ENCODE results near the gene KRT13. TPM values are rescaled to one million over a fixed set of nuclear protein-coding genes. Genes with fewer than 3 reads are reported as not detected.

The KRT13 gene
- total and polyA plus RNA-seq, 4 donors = 0.13 to 3.7 (median 2.8) TPM; not detected in 1

GRCh38 chr17:41518031-41518430 lies 12.6 kb upstream of the KRT13 start:
- no peaks in the 10 kb centered on the region for H3K4me1 ChIP-seq (ENCODE audit: control insufficient read depth in 4 of 4, insufficient read depth in 4 of 4, low read length in 3 of 4)
- H3K27me3 ChIP-seq (ENCODE audit: control insufficient read depth in 4 of 4, insufficient read depth in 4 of 4, low read length in 3 of 4) = no peaks in the 10 kb centered on the region

GRCh38 chr17:41516830-41517283 lies 11.4 kb upstream of the KRT13 start:
- H3K9ac ChIP-seq (ENCODE audit: low read depth in 1 of 2, low read length in 2 of 2) = no peak overlapping the region
- WGBS = 89% methylated on average over 14 of the region's 14 CpGs
- no peaks in the 10 kb centered on the region for H3K9me3 ChIP-seq (ENCODE audit: control insufficient read depth in 4 of 4, low read length in 3 of 4)
- no peaks in the 10 kb centered on the region for H3K4me1 ChIP-seq (ENCODE audit: control insufficient read depth in 4 of 4, insufficient read depth in 4 of 4, low read length in 3 of 4)
- no peaks in the 10 kb centered on the region for H3K36me3 ChIP-seq (ENCODE audit: control insufficient read depth in 4 of 4, insufficient read depth in 3 of 4, low read depth in 1 of 4, low read length in 3 of 4)
- no peak overlapping the region for H3K27ac ChIP-seq (ENCODE audit: low read depth in 1 of 2, low read length in 2 of 2)
- no peak overlapping the region for H3K4me3 ChIP-seq (ENCODE audit: low read depth in 1 of 3, low read length in 3 of 3)
- no peak for DNase-seq (ENCODE audit: low spot score)
- TF ChIP-seq HNF4A (conservative IDR thresholded peaks at IDR 0.05) (no peak), ATF3 (IDR thresholded peaks at IDR 0.05) (no peak), HNF4G (IDR thresholded peaks at IDR 0.05) (no peak), FOXA1 (IDR thresholded peaks at IDR 0.05) (no peak), GABPA (IDR thresholded peaks at IDR 0.05 in 1 of 2, conservative IDR thresholded peaks at IDR 0.05 in 1 of 2) (no peak), SP1 (IDR thresholded peaks at IDR 0.05) (no peak)
- H3K27me3 ChIP-seq (ENCODE audit: control insufficient read depth in 4 of 4, insufficient read depth in 4 of 4, low read length in 3 of 4) = no peaks in the 10 kb centered on the region

More at GRCh38 chr17:41518031-41518430, 12.6 kb upstream of the KRT13 start:
- WGBS = 79% methylated on average over 3 of the region's 3 CpGs
- no peak overlapping the region for H3K9ac ChIP-seq (ENCODE audit: low read depth in 1 of 2, low read length in 2 of 2)
- H3K27ac ChIP-seq (ENCODE audit: low read depth in 1 of 2, low read length in 2 of 2) = no peak overlapping the region
- no peak for TF ChIP-seq YY1 (IDR thresholded peaks at IDR 0.05)
- H3K9me3 ChIP-seq (ENCODE audit: control insufficient read depth in 4 of 4, low read length in 3 of 4) = no peaks in the 10 kb centered on the region
- H3K4me3 ChIP-seq (ENCODE audit: low read depth in 1 of 3, low read length in 3 of 3) = no peak overlapping the region
- no peaks in the 10 kb centered on the region for H3K36me3 ChIP-seq (ENCODE audit: control insufficient read depth in 4 of 4, insufficient read depth in 3 of 4, low read depth in 1 of 4, low read length in 3 of 4)
- no peak for DNase-seq (ENCODE audit: low spot score)

GRCh38 chr17:41516147-41516829 lies 10.9 kb upstream of the KRT13 start:
- DNase-seq (ENCODE audit: low spot score) = no peak
- WGBS = 87% methylated on average over 14 of the region's 14 CpGs
- no peak overlapping the region for H3K4me3 ChIP-seq (ENCODE audit: low read depth in 1 of 3, low read length in 3 of 3)
- H3K27me3 ChIP-seq (ENCODE audit: control insufficient read depth in 4 of 4, insufficient read depth in 4 of 4, low read length in 3 of 4) = no peaks in the 10 kb centered on the region
- H3K27ac ChIP-seq (ENCODE audit: low read depth in 1 of 2, low read length in 2 of 2) = no peak overlapping the region
- no peaks in the 10 kb centered on the region for H3K36me3 ChIP-seq (ENCODE audit: control insufficient read depth in 4 of 4, insufficient read depth in 3 of 4, low read depth in 1 of 4, low read length in 3 of 4)
- H3K9ac ChIP-seq (ENCODE audit: low read depth in 1 of 2, low read length in 2 of 2) = no peak overlapping the region
- no peaks in the 10 kb centered on the region for H3K4me1 ChIP-seq (ENCODE audit: control insufficient read depth in 4 of 4, insufficient read depth in 4 of 4, low read length in 3 of 4)
- no peaks in the 10 kb centered on the region for H3K9me3 ChIP-seq (ENCODE audit: control insufficient read depth in 4 of 4, low read length in 3 of 4)
- TF ChIP-seq ATF3 (IDR thresholded peaks at IDR 0.05) (no peak), GABPA (IDR thresholded peaks at IDR 0.05 in 1 of 2, conservative IDR thresholded peaks at IDR 0.05 in 1 of 2) (no peak), ZBTB33 (IDR thresholded peaks at IDR 0.05) (no peak), NR2F2 (IDR thresholded peaks at IDR 0.05) (no peak), HNF4A (conservative IDR thresholded peaks at IDR 0.05) (no peak), REST (IDR thresholded peaks at IDR 0.05) (no peak), HNF4G (IDR thresholded peaks at IDR 0.05) (no peak), RXRA (IDR thresholded peaks at IDR 0.05) (no peak), MAX (IDR thresholded peaks at IDR 0.05) (no peak), RAD21 (IDR thresholded peaks at IDR 0.05) (no peak), CTCF (IDR thresholded peaks at IDR 0.05; ENCODE audit: low read depth, low read length, missing input control) (no peak), FOXA1 (IDR thresholded peaks at IDR 0.05) (no peak), FOXA2 (IDR thresholded peaks at IDR 0.05) (no peak), SP1 (IDR thresholded peaks at IDR 0.05) (no peak), YY1 (IDR thresholded peaks at IDR 0.05) (no peak), EGR1 (IDR thresholded peaks at IDR 0.05; ENCODE audit: low read depth in 2 of 2) (no peak), JUND (IDR thresholded peaks at IDR 0.05) (no peak), TAF1 (conservative IDR thresholded peaks at IDR 0.05) (no peak)
